ENCODE results near the gene DCLK2.

- TF ChIP-seq, protein P1, sequence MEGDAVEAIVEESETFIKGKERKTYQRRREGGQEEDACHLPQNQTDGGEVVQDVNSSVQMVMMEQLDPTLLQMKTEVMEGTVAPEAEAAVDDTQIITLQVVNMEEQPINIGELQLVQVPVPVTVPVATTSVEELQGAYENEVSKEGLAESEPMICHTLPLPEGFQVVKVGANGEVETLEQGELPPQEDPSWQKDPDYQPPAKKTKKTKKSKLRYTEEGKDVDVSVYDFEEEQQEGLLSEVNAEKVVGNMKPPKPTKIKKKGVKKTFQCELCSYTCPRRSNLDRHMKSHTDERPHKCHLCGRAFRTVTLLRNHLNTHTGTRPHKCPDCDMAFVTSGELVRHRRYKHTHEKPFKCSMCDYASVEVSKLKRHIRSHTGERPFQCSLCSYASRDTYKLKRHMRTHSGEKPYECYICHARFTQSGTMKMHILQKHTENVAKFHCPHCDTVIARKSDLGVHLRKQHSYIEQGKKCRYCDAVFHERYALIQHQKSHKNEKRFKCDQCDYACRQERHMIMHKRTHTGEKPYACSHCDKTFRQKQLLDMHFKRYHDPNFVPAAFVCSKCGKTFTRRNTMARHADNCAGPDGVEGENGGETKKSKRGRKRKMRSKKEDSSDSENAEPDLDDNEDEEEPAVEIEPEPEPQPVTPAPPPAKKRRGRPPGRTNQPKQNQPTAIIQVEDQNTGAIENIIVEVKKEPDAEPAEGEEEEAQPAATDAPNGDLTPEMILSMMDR (conservative IDR thresholded peaks at IDR 0.05; ENCODE audit: low read length), result no peak
- TF ChIP-seq EZH2phosphoT487 (IDR thresholded peaks at IDR 0.05; ENCODE audit: borderline replicate concordance, low read depth, low read length), result no peak
Measured at GRCh38 chr4:150252741-150253140, 174.5 kb downstream of the DCLK2 start.

Measured in OCI-LY7 (cell line).